ENCODE measurements around the gene LPAR1. TPM values are rescaled to one million over a fixed set of nuclear protein-coding genes. Genes with fewer than 3 reads are reported as not detected.
A peak's percentile ranks its signal among the peaks of the same experiment; 100 is the strongest.

The LPAR1 gene
- total RNA-seq, 3 donors from 2014 or later, result 27.5 to 44.9 (median 30.3) TPM

- no peak for TF ChIP-seq CTCF (IDR thresholded peaks at IDR 0.05)
- DNase-seq, result peak in 1 of 3 donors; percentile 43
- no peaks in the 10 kb centered on the region for H3K36me3 ChIP-seq (ENCODE audit: low read depth)
- no peaks in the 10 kb centered on the region for H3K9me3 ChIP-seq
- no peak overlapping the region for H3K4me3 ChIP-seq
- H3K4me1 ChIP-seq (ENCODE audit: low read depth), result peaks cover 3% of the 10 kb centered on the region
- intact Hi-C loops (cut with DNase I, micrococcal nuclease), result no loop called here
- no peak for ATAC-seq
These were observed 41.6 kb downstream of the LPAR1 start for GRCh38 chr9:110996436-110997220.

- ATAC-seq, result no peak
These were observed 42.6 kb downstream of the LPAR1 start for GRCh38 chr9:110995420-110996340.

GRCh38 chr9:110994771-110995241 is 43.5 kb downstream of the LPAR1 start:
- no peak overlapping the region for H3K4me3 ChIP-seq
- no peaks in the 10 kb centered on the region for H3K9me3 ChIP-seq
- no peak for TF ChIP-seq CTCF (IDR thresholded peaks at IDR 0.05)
- no peaks in the 10 kb centered on the region for H3K36me3 ChIP-seq (ENCODE audit: low read depth)
- intact Hi-C loops (cut with DNase I, micrococcal nuclease), result no loop called here
- H3K4me1 ChIP-seq (ENCODE audit: low read depth), result peaks cover 6% of the 10 kb centered on the region
- no peak for DNase-seq
- no peak for ATAC-seq

More at GRCh38 chr9:110995420-110996340, 42.6 kb downstream of the LPAR1 start:
- intact Hi-C loops (cut with DNase I, micrococcal nuclease), result no loop called here
- no peaks in the 10 kb centered on the region for H3K9me3 ChIP-seq
- no peak for TF ChIP-seq CTCF (IDR thresholded peaks at IDR 0.05)
- H3K4me1 ChIP-seq (ENCODE audit: low read depth), result peaks cover 3% of the 10 kb centered on the region
- no peaks in the 10 kb centered on the region for H3K36me3 ChIP-seq (ENCODE audit: low read depth)
- no peak overlapping the region for H3K4me3 ChIP-seq
- DNase-seq, result no peak

GRCh38 chr9:110990481-110990880 is 47.8 kb downstream of the LPAR1 start:
- H3K9me3 ChIP-seq, result no peaks in the 10 kb centered on the region
- TF ChIP-seq CTCF (IDR thresholded peaks at IDR 0.05), result no peak
- no peak overlapping the region for H3K4me3 ChIP-seq
- no peaks in the 10 kb centered on the region for H3K36me3 ChIP-seq (ENCODE audit: low read depth)
- DNase-seq (no peak), ATAC-seq (no peak)
- intact Hi-C loops (cut with DNase I, micrococcal nuclease), result no loop called here
- peaks cover 3% of the 10 kb centered on the region for H3K4me1 ChIP-seq (ENCODE audit: low read depth)

- no peak overlapping the region for H3K4me3 ChIP-seq
- H3K4me1 ChIP-seq (ENCODE audit: low read depth), result peaks cover 3% of the 10 kb centered on the region
- DNase-seq, result no peak
- H3K36me3 ChIP-seq (ENCODE audit: low read depth), result no peaks in the 10 kb centered on the region
- ATAC-seq, result no peak
- no peaks in the 10 kb centered on the region for H3K9me3 ChIP-seq
- intact Hi-C loops (cut with DNase I, micrococcal nuclease), result no loop called here
- TF ChIP-seq CTCF (IDR thresholded peaks at IDR 0.05), result no peak
These were observed 51.7 kb downstream of the LPAR1 start for GRCh38 chr9:110986529-110986928.

Data from mucosa of descending colon (tissue), 3 donors.